D721Med (cell line): Measurements from ENCODE around the gene CEP43.
A peak's percentile ranks its signal among the peaks of the same experiment; 100 is the strongest.

ENCODE experiments used
- DNase-seq: peaks from one replicate; pipeline ENCODE4 v3.0.0; 2011; ENCODE audit warnings: low spot score; ENCODE audit not compliant: insufficient read length
- FAIRE-seq: peaks from 2 replicates; lab custom pipeline; 2011; peaks lifted over from hg19 to GRCh38; lab: Jason Lieb, UNC
- TF ChIP-seq, protein P1 (sequence below): IDR thresholded peaks from 2 replicates; pipeline ENCODE4 v1.5.1; 2012; ENCODE audit warnings: mild to moderate bottlenecking, control low read depth; ENCODE audit not compliant: insufficient read depth; ENCODE audit errors: missing control alignments

The CEP43 gene

DNA sequence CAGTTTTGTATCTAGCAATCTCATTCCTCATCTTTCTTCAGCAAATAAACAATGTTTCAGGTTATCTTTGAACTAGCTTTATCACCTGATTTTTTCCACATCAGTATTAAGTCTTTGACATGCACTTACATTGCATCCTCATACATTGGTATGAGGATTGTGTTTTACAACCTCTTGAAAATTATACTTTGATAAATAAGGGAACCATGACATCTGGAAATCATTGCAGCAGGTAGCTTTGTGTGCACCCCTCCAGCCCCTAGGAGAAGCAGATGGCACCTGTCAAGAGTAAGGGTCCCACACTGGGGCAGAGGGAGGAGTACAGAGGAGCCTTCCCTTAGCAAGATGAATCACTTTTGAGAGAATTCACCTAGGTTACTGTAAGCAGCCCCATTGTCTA, 29.1 kb upstream of the CEP43 start:
- no peak for FAIRE-seq
- TF ChIP-seq, protein P1, sequence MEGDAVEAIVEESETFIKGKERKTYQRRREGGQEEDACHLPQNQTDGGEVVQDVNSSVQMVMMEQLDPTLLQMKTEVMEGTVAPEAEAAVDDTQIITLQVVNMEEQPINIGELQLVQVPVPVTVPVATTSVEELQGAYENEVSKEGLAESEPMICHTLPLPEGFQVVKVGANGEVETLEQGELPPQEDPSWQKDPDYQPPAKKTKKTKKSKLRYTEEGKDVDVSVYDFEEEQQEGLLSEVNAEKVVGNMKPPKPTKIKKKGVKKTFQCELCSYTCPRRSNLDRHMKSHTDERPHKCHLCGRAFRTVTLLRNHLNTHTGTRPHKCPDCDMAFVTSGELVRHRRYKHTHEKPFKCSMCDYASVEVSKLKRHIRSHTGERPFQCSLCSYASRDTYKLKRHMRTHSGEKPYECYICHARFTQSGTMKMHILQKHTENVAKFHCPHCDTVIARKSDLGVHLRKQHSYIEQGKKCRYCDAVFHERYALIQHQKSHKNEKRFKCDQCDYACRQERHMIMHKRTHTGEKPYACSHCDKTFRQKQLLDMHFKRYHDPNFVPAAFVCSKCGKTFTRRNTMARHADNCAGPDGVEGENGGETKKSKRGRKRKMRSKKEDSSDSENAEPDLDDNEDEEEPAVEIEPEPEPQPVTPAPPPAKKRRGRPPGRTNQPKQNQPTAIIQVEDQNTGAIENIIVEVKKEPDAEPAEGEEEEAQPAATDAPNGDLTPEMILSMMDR, result no peak
- DNase-seq, result no peak

DNA sequence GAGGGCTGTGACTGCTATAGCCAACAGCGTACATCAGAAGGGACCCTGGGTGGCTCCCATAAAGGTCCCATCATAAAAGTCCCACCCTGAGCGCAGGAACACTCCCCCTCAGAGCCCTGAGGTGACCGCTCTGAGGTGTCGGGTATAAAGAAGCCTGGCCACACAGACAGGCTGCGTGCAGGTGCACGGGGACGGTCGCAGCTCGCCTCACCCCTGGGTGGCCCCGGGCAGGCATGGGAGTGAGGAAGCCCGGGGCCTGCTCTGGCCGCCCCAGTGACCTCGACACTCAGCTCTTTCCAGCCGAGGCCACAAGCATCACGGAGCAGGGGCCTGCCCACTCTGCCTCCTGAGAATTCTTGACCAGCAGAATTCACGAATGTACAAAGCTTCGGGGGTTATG, 28.4 kb upstream of the CEP43 start:
- TF ChIP-seq, protein P1, result no peak
- DNase-seq (no peak), FAIRE-seq (no peak)

- FAIRE-seq, result no peak
- no peak for DNase-seq
- TF ChIP-seq, protein P1, result no peak
Observed at GRCh38 chr6:166971271-166971670, 27.9 kb upstream of the CEP43 start.

GRCh38 chr6:166972101-166972500, 27.1 kb upstream of the CEP43 start:
- DNase-seq (no peak), FAIRE-seq (no peak)
- TF ChIP-seq, protein P1, result no peak

GRCh38 chr6:166976636-166977035, 22.6 kb upstream of the CEP43 start:
- TF ChIP-seq, protein P1, result no peak
- DNase-seq (no peak), FAIRE-seq (no peak)

DNA sequence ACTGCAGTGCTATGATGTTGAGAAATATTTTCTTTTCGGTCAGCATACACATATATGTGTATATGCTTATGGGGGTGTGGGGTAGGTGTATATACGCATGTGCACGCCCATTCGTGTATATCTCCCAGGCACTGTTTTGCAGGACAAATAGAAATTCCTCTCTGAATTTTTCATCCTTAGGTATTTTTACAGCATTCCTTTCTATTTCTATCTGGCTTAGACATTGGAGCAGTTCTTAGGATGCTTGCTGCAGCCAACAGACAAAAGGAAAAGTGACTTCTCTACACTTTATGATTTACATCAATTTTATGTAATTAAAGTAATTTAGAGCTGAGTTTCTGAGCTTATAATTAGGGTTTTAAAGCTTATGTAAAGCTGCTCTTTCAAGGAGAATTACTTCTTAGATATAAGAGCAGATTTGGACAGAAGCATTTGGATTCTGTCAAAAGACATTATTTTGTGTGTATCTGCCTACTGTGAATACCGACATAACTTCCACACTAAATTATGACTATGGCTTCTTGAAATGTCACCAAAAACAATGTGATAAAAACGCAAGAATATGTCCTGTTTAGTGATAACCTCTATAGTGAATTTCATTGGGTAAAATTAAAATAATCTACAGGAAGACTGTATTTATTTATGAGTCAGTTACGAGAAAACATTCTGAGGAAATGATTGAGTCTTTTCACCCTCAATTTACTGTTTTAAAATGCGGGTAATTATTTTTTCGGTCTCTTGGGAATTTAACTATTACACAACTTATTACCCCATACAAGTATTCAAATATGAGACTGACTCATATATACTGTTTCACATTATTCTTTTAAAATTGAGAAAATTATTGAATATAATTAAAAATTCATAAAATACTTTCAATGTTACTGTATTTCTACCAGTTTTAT, 21.3 kb upstream of the CEP43 start:
- FAIRE-seq, result no peak

GRCh38 chr6:166980738-166981137, 18.5 kb upstream of the CEP43 start:
- TF ChIP-seq, protein P1, result no peak
- FAIRE-seq (no peak), DNase-seq (no peak)

More for the DNA sequence above, 21.3 kb upstream of the CEP43 start:
- TF ChIP-seq, protein P1, result no peak
- peak; percentile 34 for DNase-seq
